Naive thymus-derived CD8-positive, alpha-beta T cell (primary cell): Measurements from ENCODE around the gene KIF26A. TPM values are rescaled to one million over a fixed set of nuclear protein-coding genes. Genes with fewer than 3 reads are reported as not detected.

Experiments
- ATAC-seq, 2 donors: fragments of 150-1000 bp; cut with Tn5 transposase in 1 of 2; sonication (Bioruptor Pico), chemical (Tn5 transposase) in 1 of 2; 1 replicate in 1 of 2; 2 replicates in 1 of 2; pipeline ENCODE4 v1.10.0; 2021; ENCODE audit warnings: mild to moderate bottlenecking in 2 of 2, moderate library complexity in 2 of 2
- POLR2A ChIA-PET: fragments of 350-600 bp; sonication (Branson Sonifier 250); formaldehyde crosslinking; loops from one replicate; lab custom pipeline; 2021; ENCODE audit warnings: antibody characterized with exemption; lab: Charles Lee
- DNase-seq, 10 donors: peaks; one replicate each; pipeline versions ENCODE4 v3.0.0 to v3.0.0-alpha.2; 2020 to 2022
- H3K27ac Mint-ChIP-seq, 10 donors: one replicate each; pipeline ENCODE4 v1.8.0; 2020 to 2022; ENCODE audit warnings: mild to moderate bottlenecking in 10 of 10, mixed read lengths in 10 of 10, moderate library complexity in 4 of 10, inconsistent platforms in 1 of 10
- H3K27me3 Mint-ChIP-seq, 5 donors: one replicate each; pipeline ENCODE4 v1.8.0; 2021 to 2022; ENCODE audit warnings: mixed read lengths in 5 of 5
- H3K36me3 Mint-ChIP-seq, 3 donors: one replicate each; pipeline ENCODE4 v1.8.0; 2020 to 2022; ENCODE audit warnings: mixed read lengths in 3 of 3, mild to moderate bottlenecking in 2 of 3, inconsistent platforms in 1 of 3
- H3K4me1 Mint-ChIP-seq, 4 donors: one replicate each; pipeline ENCODE4 v1.8.0; 2021 to 2022; ENCODE audit warnings: mixed read lengths in 4 of 4
- H3K4me3 Mint-ChIP-seq, 10 donors: one replicate each; pipeline ENCODE4 v1.8.0; 2020 to 2022; ENCODE audit warnings: mild to moderate bottlenecking in 10 of 10, mixed read lengths in 10 of 10, moderate library complexity in 6 of 10, inconsistent platforms in 1 of 10
- H3K9me3 Mint-ChIP-seq, 9 donors: one replicate each; pipeline ENCODE4 v1.8.0; 2020 to 2022; ENCODE audit warnings: mixed read lengths in 9 of 9, mild to moderate bottlenecking in 3 of 9, inconsistent platforms in 1 of 9, moderate library complexity in 1 of 9
- polyA plus RNA-seq, 3 donors: library from polyadenylated mRNA; unstranded; fragments of 300-500 nt; fragmentation: Illumina TruSeq; gene quantifications; one replicate each; pipeline ENCODE4 v1.2.3, GENCODE V29; 2021
- total RNA-seq, 8 experiments: library from RNA in 2 of 8; stranded (reverse) in 2 of 8; gene quantifications; one replicate each; pipeline ENCODE4 v1.2.3 and lab custom pipeline; 2021 to 2026

KIF26A gene
- total and polyA plus RNA-seq, 5 experiments from 2014 or later, result 0.10 to 0.11 TPM; not detected in 3

GRCh38 chr14:104139460-104140212, 1.2 kb downstream of the KIF26A start:
- POLR2A ChIA-PET, result no interaction called here
- peaks cover 3 to 36% (median 21%) of the 10 kb centered on the region in 5 donors for H3K27me3 Mint-ChIP-seq
- no peaks in the 10 kb centered on the region for H3K9me3 Mint-ChIP-seq
- peaks cover 2 to 9% (median 7%) of the 10 kb centered on the region in 4 donors for H3K4me1 Mint-ChIP-seq
- peak overlapping the region in 6 of 10 donors; percentile 22 to 48 (median 35) for H3K4me3 Mint-ChIP-seq
- no peaks in the 10 kb centered on the region for H3K36me3 Mint-ChIP-seq
- ATAC-seq (no peak), DNase-seq (peak in 2 of 10 donors; percentile 3 to 46)
- no peak overlapping the region for H3K27ac Mint-ChIP-seq

GRCh38 chr14:104140213-104140462, 1.8 kb downstream of the KIF26A start:
- POLR2A ChIA-PET, result no interaction called here
- no peak for ATAC-seq
- Mint-ChIP-seq H3K27me3 (peaks cover 2 to 36% (median 18%) of the 10 kb centered on the region in 5 donors), H3K36me3 (no peaks in the 10 kb centered on the region), H3K9me3 (no peaks in the 10 kb centered on the region), H3K4me3 (peak overlapping the region in 6 of 10 donors; percentile 5 to 48 (median 28)), H3K4me1 (peaks cover 2 to 8% (median 6%) of the 10 kb centered on the region in 4 donors), H3K27ac (no peak overlapping the region)
- DNase-seq, result no peak

GRCh38 chr14:104140463-104141331, 2.3 kb downstream of the KIF26A start:
- H3K9me3 Mint-ChIP-seq, result no peaks in the 10 kb centered on the region
- DNase-seq, result peak in 2 of 10 donors; percentile 1 to 59
- no peaks in the 10 kb centered on the region for H3K36me3 Mint-ChIP-seq
- H3K27me3 Mint-ChIP-seq, result peaks cover 2 to 36% (median 18%) of the 10 kb centered on the region in 5 donors
- H3K4me1 Mint-ChIP-seq, result peaks cover 1 to 8% (median 6%) of the 10 kb centered on the region in 4 donors
- no peak overlapping the region for H3K27ac Mint-ChIP-seq
- ATAC-seq, result no peak
- POLR2A ChIA-PET, result interaction anchor here (0.5 kb wide), 1 partner anchor 8 kb away, joined by 3 read pairs; no protein-coding TSS in a partner anchor
- peak overlapping the region in 2 of 10 donors; percentile 5 to 41 for H3K4me3 Mint-ChIP-seq

GRCh38 chr14:104141621-104142091, 3.3 kb downstream of the KIF26A start:
- Mint-ChIP-seq H3K27ac (no peak overlapping the region), H3K4me3 (no peak overlapping the region), H3K36me3 (no peaks in the 10 kb centered on the region), H3K9me3 (no peaks in the 10 kb centered on the region), H3K27me3 (peaks cover 2 to 40% (median 26%) of the 10 kb centered on the region in 5 donors), H3K4me1 (peaks cover 5 to 8% (median 6%) of the 10 kb centered on the region in 4 donors)
- ATAC-seq (no peak), DNase-seq (peak in 2 of 10 donors; percentile 1 to 51)
- POLR2A ChIA-PET, result no interaction called here

- Mint-ChIP-seq H3K4me1 (peaks cover 0 to 5% (median 2%) of the 10 kb centered on the region in 4 donors), H3K36me3 (no peaks in the 10 kb centered on the region), H3K27ac (no peak overlapping the region), H3K9me3 (no peaks in the 10 kb centered on the region), H3K27me3 (peaks cover 0 to 35% (median 19%) of the 10 kb centered on the region in 5 donors), H3K4me3 (no peak overlapping the region)
- no peak for ATAC-seq
- DNase-seq, result peak in 2 of 10 donors; percentile 1 to 57
- POLR2A ChIA-PET, result no interaction called here
Observed at GRCh38 chr14:104142136-104142945, 4.0 kb downstream of the KIF26A start.

- POLR2A ChIA-PET, result no interaction called here
- DNase-seq, result peak in 2 of 10 donors; percentile 2 to 48
Observed at GRCh38 chr14:104142946-104143470, 4.6 kb downstream of the KIF26A start.

GRCh38 chr14:104143521-104144452, 5.4 kb downstream of the KIF26A start:
- no peak for ATAC-seq

More at GRCh38 chr14:104142946-104143470, 4.6 kb downstream of the KIF26A start:
- Mint-ChIP-seq H3K4me3 (no peak overlapping the region), H3K9me3 (no peaks in the 10 kb centered on the region), H3K27ac (no peak overlapping the region), H3K27me3 (peaks cover 0 to 35% (median 18%) of the 10 kb centered on the region in 5 donors), H3K4me1 (peaks cover 0 to 5% (median under 1%) of the 10 kb centered on the region in 4 donors), H3K36me3 (no peaks in the 10 kb centered on the region)
- no peak for ATAC-seq

GRCh38 chr14:104144453-104144790, 6.0 kb downstream of the KIF26A start:
- ATAC-seq, result no peak
- Mint-ChIP-seq H3K27ac (no peak overlapping the region), H3K27me3 (peaks cover 0 to 35% (median 16%) of the 10 kb centered on the region in 5 donors), H3K9me3 (no peaks in the 10 kb centered on the region), H3K36me3 (no peaks in the 10 kb centered on the region), H3K4me1 (peaks cover 0 to 5% (median 2%) of the 10 kb centered on the region in 4 donors), H3K4me3 (no peak overlapping the region)
- POLR2A ChIA-PET, result no interaction called here
- no peak for DNase-seq

More at GRCh38 chr14:104143521-104144452, 5.4 kb downstream of the KIF26A start:
- Mint-ChIP-seq H3K4me3 (no peak overlapping the region), H3K4me1 (peaks cover 0 to 5% (median 2%) of the 10 kb centered on the region in 4 donors), H3K36me3 (no peaks in the 10 kb centered on the region), H3K27me3 (peaks cover 0 to 35% (median 20%) of the 10 kb centered on the region in 5 donors), H3K9me3 (no peaks in the 10 kb centered on the region), H3K27ac (no peak overlapping the region)
- POLR2A ChIA-PET, result no interaction called here
- peak in 2 of 10 donors; percentile 1 to 48 for DNase-seq

- Mint-ChIP-seq H3K4me3 (no peak overlapping the region), H3K9me3 (no peaks in the 10 kb centered on the region), H3K27me3 (peaks cover 0 to 35% (median 14%) of the 10 kb centered on the region in 5 donors), H3K36me3 (no peaks in the 10 kb centered on the region), H3K4me1 (peaks cover 0 to 5% (median 2%) of the 10 kb centered on the region in 4 donors), H3K27ac (no peak overlapping the region)
- peak in 2 of 10 donors; percentile 5 to 49 for DNase-seq
- no peak for ATAC-seq
- POLR2A ChIA-PET, result no interaction called here
Observed at GRCh38 chr14:104144911-104145825, 6.8 kb downstream of the KIF26A start.

GRCh38 chr14:104145826-104146601, 7.6 kb downstream of the KIF26A start:
- POLR2A ChIA-PET, result no interaction called here
- Mint-ChIP-seq H3K4me3 (peak overlapping the region in 1 of 10 donors; percentile 6), H3K27me3 (peaks cover 0 to 30% (median 9%) of the 10 kb centered on the region in 5 donors), H3K4me1 (peaks cover 0 to 5% (median 2%) of the 10 kb centered on the region in 4 donors), H3K36me3 (no peaks in the 10 kb centered on the region), H3K9me3 (no peaks in the 10 kb centered on the region), H3K27ac (no peak overlapping the region)
- DNase-seq (peak in 2 of 10 donors; percentile 1 to 37), ATAC-seq (no peak)
